NCI-H1417 (cell line): Measurements from ENCODE around the gene SH3PXD2A.

Experiments
- DNase-seq, 3 experiments: peaks; one replicate each; lab custom pipeline; 2025; lab: John Stamatoyannopoulos, UW

Gene SH3PXD2A

GRCh38 chr10:103581499-103581898, 273.9 kb downstream of the SH3PXD2A start:
- DNase-seq, result no peak

GRCh38 chr10:103580430-103580829, 274.9 kb downstream of the SH3PXD2A start:
- no peak for DNase-seq

GRCh38 chr10:103580011-103580410, 275.4 kb downstream of the SH3PXD2A start:
- no peak for DNase-seq

GRCh38 chr10:103578782-103579382, 276.5 kb downstream of the SH3PXD2A start:
- peak in 1 of 3 experiments; percentile 7 for DNase-seq

- DNase-seq, result peak in 2 of 3 experiments; percentile 39 to 73
Observed at GRCh38 chr10:103576862-103577261, 278.5 kb downstream of the SH3PXD2A start.

GRCh38 chr10:103576076-103576471, 279.3 kb downstream of the SH3PXD2A start:
- no peak for DNase-seq

GRCh38 chr10:103575416-103576075, 279.8 kb downstream of the SH3PXD2A start:
- DNase-seq, result no peak

GRCh38 chr10:103574097-103575061, 281.0 kb downstream of the SH3PXD2A start:
- DNase-seq, result no peak

- no peak for DNase-seq
Observed at GRCh38 chr10:103573205-103573487, 282.2 kb downstream of the SH3PXD2A start.

- no peak for DNase-seq
Observed at GRCh38 chr10:103572347-103573204, 282.8 kb downstream of the SH3PXD2A start.

GRCh38 chr10:103571656-103571975, 283.8 kb downstream of the SH3PXD2A start:
- DNase-seq, result no peak

- no peak for DNase-seq
Observed at GRCh38 chr10:103570844-103571655, 284.3 kb downstream of the SH3PXD2A start.

- no peak for DNase-seq
Observed at GRCh38 chr10:103569896-103570295, 285.5 kb downstream of the SH3PXD2A start.

- no peak for DNase-seq
Observed at GRCh38 chr10:103568505-103568904, 286.9 kb downstream of the SH3PXD2A start.

GRCh38 chr10:103566536-103566935, 288.8 kb downstream of the SH3PXD2A start:
- no peak for DNase-seq

- DNase-seq, result peak in 1 of 3 experiments; percentile 11
Observed at GRCh38 chr10:103564776-103565520, 290.4 kb downstream of the SH3PXD2A start.

- peak in 1 of 3 experiments; percentile 11 for DNase-seq
Observed at GRCh38 chr10:103564116-103564501, 291.3 kb downstream of the SH3PXD2A start.

- DNase-seq, result no peak
Observed at GRCh38 chr10:103563231-103564115, 291.9 kb downstream of the SH3PXD2A start.

GRCh38 chr10:103562383-103562782, 293.0 kb downstream of the SH3PXD2A start:
- DNase-seq, result no peak
